Glutamatergic neuron (in vitro differentiated cells): ENCODE measurements around the gene ICA1. TPM values are rescaled to one million over a fixed set of nuclear protein-coding genes. Genes with fewer than 3 reads are reported as not detected.

Source experiments
- DNase-seq: peaks from one replicate; pipeline ENCODE4 v3.0.0; 2022
- H3K27ac Mint-ChIP-seq: one replicate; pipeline ENCODE4 v1.8.0; 2020; ENCODE audit warnings: mild to moderate bottlenecking, mixed read lengths, inconsistent platforms; ENCODE audit not compliant: unreplicated experiment
- H3K27me3 Mint-ChIP-seq: one replicate; pipeline ENCODE4 v1.8.0; 2020; ENCODE audit warnings: mild to moderate bottlenecking, moderate library complexity, mixed read lengths, inconsistent platforms; ENCODE audit not compliant: unreplicated experiment
- H3K36me3 Mint-ChIP-seq: one replicate; pipeline ENCODE4 v1.8.0; 2020; ENCODE audit warnings: mild to moderate bottlenecking, mixed read lengths, inconsistent platforms; ENCODE audit not compliant: unreplicated experiment
- H3K4me1 Mint-ChIP-seq: one replicate; pipeline ENCODE4 v1.8.0; 2020; ENCODE audit warnings: mild to moderate bottlenecking, low read depth, mixed read lengths, inconsistent platforms; ENCODE audit not compliant: unreplicated experiment
- H3K4me3 Mint-ChIP-seq: one replicate; pipeline ENCODE4 v1.8.0; 2020; ENCODE audit warnings: mild to moderate bottlenecking, mixed read lengths, inconsistent platforms; ENCODE audit not compliant: unreplicated experiment
- H3K9me3 Mint-ChIP-seq: one replicate; pipeline ENCODE4 v1.8.0; 2020; ENCODE audit warnings: mild to moderate bottlenecking, moderate library complexity, mixed read lengths, inconsistent platforms; ENCODE audit not compliant: unreplicated experiment
- total RNA-seq: library from RNA; stranded (reverse); fragmentation: NEBNext Ultra II Directional; extraction: Animal tissue kit (Norgen Biotek cat#: 25700); gene quantifications from one replicate; pipeline ENCODE4 v1.2.1, GENCODE V29; 2021; ENCODE audit not compliant: unreplicated experiment
- TF ChIP-seq, protein P1 (sequence below): fragments of 200-600 bp; sonication (generic); IDR thresholded peaks from one replicate; pipeline ENCODE4 v1.5.0; 2021; ENCODE audit not compliant: partially characterized antibody, unreplicated experiment

Gene ICA1
- total RNA-seq, 1 donor from 2014 or later: 9.8 TPM

DNA sequence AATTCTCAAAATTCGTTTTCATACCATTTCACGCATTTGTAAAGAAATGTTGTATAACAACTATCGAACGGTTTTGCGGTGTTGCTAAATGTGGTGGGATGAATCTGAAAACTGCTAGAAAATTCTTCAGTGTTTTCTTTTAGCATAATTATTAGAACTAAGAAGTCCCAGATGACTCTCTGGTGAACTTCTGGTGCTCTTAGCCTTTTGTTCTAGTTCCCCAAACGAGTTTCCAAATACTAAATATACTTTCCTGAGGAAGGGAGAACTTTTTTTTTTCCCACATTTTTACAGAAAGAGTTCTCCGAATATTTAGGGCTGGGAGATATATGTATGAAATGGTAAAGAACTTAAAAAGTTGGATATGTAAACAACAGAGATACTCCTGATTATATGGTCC, 82.5 kb downstream of the ICA1 start:
- TF ChIP-seq, protein P1, sequence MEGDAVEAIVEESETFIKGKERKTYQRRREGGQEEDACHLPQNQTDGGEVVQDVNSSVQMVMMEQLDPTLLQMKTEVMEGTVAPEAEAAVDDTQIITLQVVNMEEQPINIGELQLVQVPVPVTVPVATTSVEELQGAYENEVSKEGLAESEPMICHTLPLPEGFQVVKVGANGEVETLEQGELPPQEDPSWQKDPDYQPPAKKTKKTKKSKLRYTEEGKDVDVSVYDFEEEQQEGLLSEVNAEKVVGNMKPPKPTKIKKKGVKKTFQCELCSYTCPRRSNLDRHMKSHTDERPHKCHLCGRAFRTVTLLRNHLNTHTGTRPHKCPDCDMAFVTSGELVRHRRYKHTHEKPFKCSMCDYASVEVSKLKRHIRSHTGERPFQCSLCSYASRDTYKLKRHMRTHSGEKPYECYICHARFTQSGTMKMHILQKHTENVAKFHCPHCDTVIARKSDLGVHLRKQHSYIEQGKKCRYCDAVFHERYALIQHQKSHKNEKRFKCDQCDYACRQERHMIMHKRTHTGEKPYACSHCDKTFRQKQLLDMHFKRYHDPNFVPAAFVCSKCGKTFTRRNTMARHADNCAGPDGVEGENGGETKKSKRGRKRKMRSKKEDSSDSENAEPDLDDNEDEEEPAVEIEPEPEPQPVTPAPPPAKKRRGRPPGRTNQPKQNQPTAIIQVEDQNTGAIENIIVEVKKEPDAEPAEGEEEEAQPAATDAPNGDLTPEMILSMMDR: no peak
- no peaks in the 10 kb centered on the region for H3K4me1 Mint-ChIP-seq
- H3K4me3 Mint-ChIP-seq: no peak overlapping the region
- H3K27ac Mint-ChIP-seq: no peak overlapping the region
- H3K9me3 Mint-ChIP-seq: no peaks in the 10 kb centered on the region
- H3K36me3 Mint-ChIP-seq: no peaks in the 10 kb centered on the region
- no peak for DNase-seq
- H3K27me3 Mint-ChIP-seq: no peaks in the 10 kb centered on the region

DNA sequence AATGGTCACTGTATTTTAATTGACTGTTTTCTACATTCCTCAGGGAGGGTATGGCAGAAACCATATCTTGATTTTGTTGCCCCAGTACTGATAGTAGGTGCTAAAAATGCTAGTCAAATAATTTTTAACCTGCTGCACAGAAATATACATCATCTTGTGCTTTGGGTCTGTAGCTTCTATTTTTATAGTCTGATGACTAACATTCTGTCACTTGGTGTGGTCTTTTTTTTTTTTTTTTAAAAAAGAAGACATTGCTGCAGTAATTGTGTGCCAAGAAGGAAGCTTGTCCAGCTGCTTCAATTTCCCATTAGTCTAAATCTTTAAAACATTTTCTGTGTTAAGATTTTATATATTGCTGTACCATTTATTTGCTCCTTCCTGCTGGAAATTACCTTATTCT, 83.6 kb downstream of the ICA1 start:
- no peaks in the 10 kb centered on the region for H3K4me1 Mint-ChIP-seq
- H3K4me3 Mint-ChIP-seq: no peak overlapping the region
- DNase-seq: no peak
- no peaks in the 10 kb centered on the region for H3K9me3 Mint-ChIP-seq
- H3K36me3 Mint-ChIP-seq: no peaks in the 10 kb centered on the region
- H3K27ac Mint-ChIP-seq: no peak overlapping the region
- no peaks in the 10 kb centered on the region for H3K27me3 Mint-ChIP-seq
- TF ChIP-seq, protein P1: no peak

DNA sequence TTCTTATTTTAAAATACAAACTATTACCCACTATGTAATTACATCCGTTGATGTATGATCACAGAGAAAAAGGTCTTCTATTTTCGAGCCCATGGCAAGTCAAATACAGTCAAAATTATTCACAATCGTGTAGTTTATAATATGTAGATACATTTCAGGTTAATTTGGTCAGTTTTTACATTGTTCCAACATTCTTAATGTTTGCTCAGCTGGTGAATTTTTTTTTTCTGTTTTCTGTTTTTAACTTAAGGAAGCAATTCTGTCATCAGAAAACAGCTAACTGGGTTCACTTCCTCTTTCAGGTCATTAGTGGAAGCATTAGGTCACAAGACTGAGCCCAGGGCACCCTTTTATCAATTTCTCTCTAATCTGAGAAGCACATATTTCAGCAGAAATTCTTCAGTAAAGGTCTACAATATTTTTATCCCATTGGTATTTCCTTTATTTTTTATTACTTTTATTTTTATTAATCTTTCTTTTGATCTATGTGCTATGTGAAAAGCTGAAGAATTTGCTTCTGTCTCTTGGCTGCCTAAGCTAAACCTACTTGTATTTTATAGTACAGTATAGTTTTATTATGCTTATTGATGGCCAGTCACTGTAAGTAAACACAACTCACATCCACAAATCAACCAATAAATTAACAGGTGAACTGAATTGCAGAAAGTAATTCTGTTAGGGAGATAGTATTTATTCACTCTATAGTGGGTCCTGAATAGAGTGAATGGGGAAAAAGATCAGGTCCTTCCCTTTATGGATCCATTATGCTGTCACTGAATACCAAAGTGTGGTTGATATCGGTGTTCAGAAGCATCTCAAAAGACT, 84.6 kb downstream of the ICA1 start:
- Mint-ChIP-seq H3K36me3 (no peaks in the 10 kb centered on the region), H3K27ac (no peak overlapping the region), H3K27me3 (no peaks in the 10 kb centered on the region), H3K9me3 (no peaks in the 10 kb centered on the region), H3K4me3 (no peak overlapping the region), H3K4me1 (no peaks in the 10 kb centered on the region)
- TF ChIP-seq, protein P1: no peak
- no peak for DNase-seq

DNA sequence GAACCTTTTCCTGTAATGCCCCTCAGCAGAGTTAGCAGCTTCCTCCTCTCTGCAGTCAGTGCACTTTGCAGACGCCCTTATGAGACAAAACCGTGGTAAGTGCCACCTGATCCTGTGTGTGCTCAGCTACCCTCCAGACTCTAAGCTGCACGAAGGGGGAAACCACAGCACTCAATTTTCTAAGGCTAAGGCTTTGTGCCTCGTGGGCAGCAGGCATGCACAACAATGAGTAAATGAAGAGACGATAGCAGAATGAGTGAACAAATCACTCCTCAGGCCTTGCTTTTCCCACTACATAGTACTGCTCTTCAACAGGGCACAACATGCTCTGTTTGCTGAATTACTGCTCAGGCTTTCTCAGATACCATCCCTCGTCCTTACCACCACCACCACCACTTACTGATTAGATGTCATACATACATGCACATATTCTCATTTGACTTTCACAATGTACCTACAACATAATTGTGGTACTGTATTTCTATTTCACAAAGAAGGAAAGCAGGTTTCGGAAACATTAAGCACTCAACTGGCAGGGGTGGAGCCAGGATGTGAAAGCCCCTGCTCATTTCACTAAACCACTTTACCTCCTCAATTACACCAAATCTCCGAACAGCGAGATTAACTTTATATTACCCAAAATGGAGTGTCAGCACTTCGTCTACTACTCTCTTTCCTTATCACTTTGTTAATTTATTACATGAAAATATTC, 85.4 kb downstream of the ICA1 start:
- Mint-ChIP-seq H3K4me3 (no peak overlapping the region), H3K27ac (no peak overlapping the region), H3K9me3 (no peaks in the 10 kb centered on the region), H3K4me1 (no peaks in the 10 kb centered on the region), H3K36me3 (no peaks in the 10 kb centered on the region), H3K27me3 (no peaks in the 10 kb centered on the region)
- no peak for DNase-seq
- TF ChIP-seq, protein P1: no peak

DNA sequence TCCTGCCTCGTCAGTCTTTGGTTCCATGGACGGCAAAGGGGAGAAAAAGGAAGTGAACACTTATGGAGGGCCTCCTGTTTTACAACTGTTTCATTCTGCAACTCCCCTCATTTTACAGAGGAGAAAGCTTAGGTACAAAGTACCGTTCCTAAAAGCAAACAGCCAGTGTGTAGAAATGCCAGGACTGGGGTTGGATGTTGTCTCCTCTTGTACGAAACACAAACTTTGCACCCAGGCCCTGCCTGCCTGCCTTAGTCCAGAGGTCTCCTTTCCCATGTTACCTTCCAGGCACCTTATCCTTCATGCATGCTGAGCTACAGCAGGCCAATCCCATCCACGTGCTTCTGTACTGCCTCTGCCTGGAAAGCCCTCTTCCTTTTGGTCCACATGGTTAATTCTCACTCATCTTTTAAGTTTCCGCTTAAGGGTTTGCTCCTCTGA, 86.0 kb downstream of the ICA1 start:
- no peaks in the 10 kb centered on the region for H3K4me1 Mint-ChIP-seq
- H3K36me3 Mint-ChIP-seq: no peaks in the 10 kb centered on the region
- H3K4me3 Mint-ChIP-seq: no peak overlapping the region
- no peaks in the 10 kb centered on the region for H3K27me3 Mint-ChIP-seq
- no peak overlapping the region for H3K27ac Mint-ChIP-seq
- TF ChIP-seq, protein P1: no peak
- no peaks in the 10 kb centered on the region for H3K9me3 Mint-ChIP-seq
- DNase-seq: no peak
